H1 (cell line): ENCODE results near the gene SNTG2.

Experiments
- CTCF ChIP-seq, 3 experiments: IDR thresholded peaks; 1 replicate in 2 of 3; 2 replicates in 1 of 3; pipeline versions ENCODE4 v1.5.1 to v1.6.1; 2011; ENCODE audit warnings: low read length in 3 of 3, mild to moderate bottlenecking in 3 of 3, inconsistent platforms in 2 of 3, low read depth in 1 of 3, moderate library complexity in 1 of 3; ENCODE audit not compliant: insufficient read depth in 1 of 3; ENCODE audit errors: control extremely low read depth in 1 of 3
- EZH2 ChIP-seq: fragments of 200-600 bp; sonication (generic); IDR thresholded peaks from 2 replicates; pipeline ENCODE4 v1.7.1; 2012; ENCODE audit warnings: low read depth, mild to moderate bottlenecking, moderate library complexity, low read length, inconsistent platforms; ENCODE audit not compliant: severe bottlenecking
- KDM1A ChIP-seq: fragments of 200-600, 300-600 bp; sonication (generic); IDR thresholded peaks from 2 replicates; pipeline ENCODE4 v1.7.1; 2016; ENCODE audit warnings: mild to moderate bottlenecking, low read length, borderline replicate concordance
- MAFK ChIP-seq: IDR thresholded peaks from 2 replicates; pipeline ENCODE4 v1.6.1; 2012; ENCODE audit warnings: low read depth, mild to moderate bottlenecking, improper control_type of control experiment, low read length
- POLR2A ChIP-seq, 2 experiments: IDR thresholded peaks; 1 replicate in 1 of 2; 2 replicates in 1 of 2; pipeline ENCODE4 v1.6.1; 2011; ENCODE audit warnings: low read depth in 2 of 2, low read length in 2 of 2, mild to moderate bottlenecking in 2 of 2; ENCODE audit errors: control extremely low read depth in 1 of 2
- SP2 ChIP-seq: IDR thresholded peaks from 2 replicates; pipeline ENCODE4 v1.6.1; 2012; ENCODE audit warnings: mild to moderate bottlenecking, low read length, inconsistent platforms

DNA sequence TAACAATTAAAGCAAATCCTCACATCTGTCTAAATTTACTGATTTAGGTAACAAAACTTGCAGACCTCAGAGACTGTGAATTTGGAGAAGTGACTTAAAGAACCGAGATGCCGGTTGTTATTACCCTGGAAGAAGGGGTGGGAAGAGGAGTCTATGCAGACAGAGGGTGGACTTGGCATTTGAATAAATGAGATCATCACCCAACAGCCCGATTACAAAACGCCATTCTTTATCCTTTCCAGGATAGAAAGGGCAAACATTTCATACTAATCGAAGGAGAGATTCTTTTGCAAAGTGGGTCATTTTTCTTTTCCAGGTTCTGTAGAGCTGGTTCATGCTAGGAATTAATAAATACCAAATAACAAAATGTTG, 389.5 kb downstream of the SNTG2 start:
- TF ChIP-seq CTCF (IDR thresholded peaks at IDR 0.05; ENCODE audit: control extremely low read depth in 1 of 3, insufficient read depth in 1 of 3, low read depth in 1 of 3, low read length in 3 of 3) (no peak), KDM1A (no peak), POLR2A (IDR thresholded peaks at IDR 0.05; ENCODE audit: control extremely low read depth in 1 of 2, low read depth in 2 of 2, low read length in 2 of 2) (no peak), MAFK (no peak), SP2 (no peak), EZH2 (no peak)
